Testis (tissue), 5 donors: ENCODE results near the gene LENG1. TPM values are rescaled to one million over a fixed set of nuclear protein-coding genes. Genes with fewer than 3 reads are reported as not detected.
"Not testable (repeated sequence)": the region's sequence is repeated elsewhere in the genome, so short reads cannot be mapped to it uniquely, and the experiment has no call there.

Experiments
- DNase-seq: peaks from one replicate; pipeline ENCODE4 v3.0.0-alpha.2; 2019
- H3K27ac ChIP-seq, 2 donors: fragments of 200-600 bp; sonication (generic); one replicate each; pipeline ENCODE4 v1.5.1; 2019
- H3K27me3 ChIP-seq: fragments of 200-600 bp; sonication (generic); one replicate; pipeline ENCODE4 v1.5.1; 2019
- H3K36me3 ChIP-seq: fragments of 200-600 bp; sonication (generic); one replicate; pipeline ENCODE4 v1.5.1; 2017; ENCODE audit warnings: low read depth; ENCODE audit errors: missing control alignments
- H3K4me1 ChIP-seq: fragments of 200-600 bp; sonication (generic); one replicate; pipeline ENCODE4 v1.5.1; 2019
- H3K4me3 ChIP-seq, 2 donors: fragments of 200-600 bp; sonication (generic); one replicate each; pipeline ENCODE4 v1.5.1; 2017 to 2019
- H3K9me3 ChIP-seq: fragments of 200-600 bp; sonication (generic); one replicate; pipeline ENCODE4 v1.5.1; 2017
- CTCF ChIP-seq, 3 experiments: fragments of 450-650 bp in 2 of 3; fragments of 200-600 bp in 1 of 3; sonication (generic) in 1 of 3; IDR thresholded peaks; one replicate each; pipeline ENCODE4 v1.5.1; 2016 to 2019; ENCODE audit warnings: antibody characterized with exemption in 3 of 3, mild to moderate bottlenecking in 2 of 3, moderate library complexity in 1 of 3
- POLR2A ChIP-seq: fragments of 450-650 bp; IDR thresholded peaks from one replicate; pipeline ENCODE4 v1.6.1; 2017; ENCODE audit warnings: antibody characterized with exemption, mild to moderate bottlenecking, moderate library complexity
- WGBS, 2 donors: methylation state at CpG; one replicate each; pipeline ENCODE4 v1.1.5; 2018; 5-methylcytosine and 5-hydroxymethylcytosine counted together
- intact Hi-C: fragments of 100-400 bp; cut with DNase I; formaldehyde crosslinking; loops from one replicate; pipeline ENCODE4 v1.15.1; 2023; ENCODE audit warnings: low total_unique reads
- long read RNA-seq, 2 donors: transcript quantifications; one replicate each; lab custom pipeline, GENCODE V29; 2026
- polyA plus RNA-seq: library from polyadenylated mRNA; stranded (reverse); fragments of 350-450 nt; fragmentation: Illumina TruSeq; extraction: RNeasy Lipid Tissue Mini Kit (QIAGEN cat#74804); gene quantifications from one replicate; pipeline ENCODE4 v1.2.3, GENCODE V29; 2014; ENCODE audit warnings: low read depth, low replicate concordance; ENCODE audit not compliant: insufficient read depth
- total RNA-seq, 2 donors: library from RNA; depleted of rRNA; stranded (reverse); fragments of >200 nt; gene quantifications; one replicate each; pipeline ENCODE4 v1.2.3, GENCODE V29; 2016

Gene LENG1
- total RNA-seq (10 to 100 TPM; 10.2 to 12.8 TPM), polyA plus RNA-seq (20.6 TPM)
- long read RNA-seq, donor 1, transcript LENG1-201 (4 exons, 1,542 nt): major isoform, 10 of 10 reads
- long read RNA-seq, donor 1, partial matches to known transcripts: 0 of 10 reads
- long read RNA-seq, donor 1, other reads (novel, unspliced or antisense): 0 of 10 reads
- long read RNA-seq, donor 2, partial matches to known transcripts: 6 of 10 reads
- long read RNA-seq, donor 2, other reads (novel, unspliced or antisense): 0 of 10 reads

DNA sequence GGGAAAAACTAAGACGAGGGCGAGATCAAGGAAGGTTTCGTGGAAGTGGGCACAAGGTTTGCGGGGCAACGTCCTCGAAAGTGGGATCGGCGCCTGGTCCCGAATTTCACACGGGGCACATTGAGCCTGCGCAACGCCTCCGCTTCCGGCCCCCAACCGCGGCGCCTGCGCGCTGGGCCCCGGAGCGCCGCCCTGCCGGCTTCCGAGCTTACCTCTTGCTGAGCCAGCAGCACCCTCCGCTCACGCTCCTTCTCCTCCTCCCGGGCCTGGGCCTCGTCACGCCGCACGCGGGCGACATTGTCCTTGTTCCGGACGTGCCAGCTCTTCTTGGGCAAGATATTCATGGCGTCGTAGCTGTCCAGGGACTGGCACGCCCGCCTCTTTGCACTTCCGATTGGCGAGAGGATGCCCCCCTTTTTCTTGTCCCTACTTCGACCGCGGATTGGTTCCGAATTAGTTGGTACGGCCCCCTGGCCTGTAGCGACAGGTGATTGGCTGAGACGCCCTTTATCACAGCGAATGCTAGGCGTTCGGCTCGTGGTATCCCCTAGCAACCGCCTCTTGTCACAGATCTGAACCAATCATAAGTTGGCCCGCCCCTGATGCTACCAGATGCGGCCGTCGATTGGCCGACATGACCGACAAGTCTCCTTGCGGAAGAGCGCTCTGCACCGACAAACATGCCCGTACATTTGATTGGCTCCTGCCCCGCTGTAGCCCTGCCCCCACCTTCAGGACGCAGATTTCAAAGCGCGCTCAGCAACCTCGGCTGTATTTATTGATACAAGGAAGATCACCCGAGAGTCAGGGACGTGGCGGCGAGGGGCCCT, at the start of gene LENG1:
Gene LENG1, minus strand, starts transcription at position 370 of the 830 bp plus-strand sequence. Its CDS starts 26 bp downstream, at position 344.
- DNase-seq: peak; percentile 100
- Histone ChIP-seq H3K36me3 (no peaks in the 10 kb centered on the region), H3K4me3 (peak within 1 kb of the TSS; percentile 76 to 78), H3K4me1 (peaks cover 20% of the 10 kb centered on the region), H3K27ac (peak within 1 kb of the TSS; percentile 93 to 97), H3K27me3 (no peaks in the 10 kb centered on the region), H3K9me3 (no peaks in the 10 kb centered on the region)
- TF ChIP-seq POLR2A (no peak), CTCF (IDR thresholded peaks at IDR 0.05) (peak in 1 of 3 experiments; percentile 27)
- intact Hi-C loops: no loop called here
- WGBS, 2 donors: 0% methylated on average over 11 to 72 of the region's 72 CpGs

DNA sequence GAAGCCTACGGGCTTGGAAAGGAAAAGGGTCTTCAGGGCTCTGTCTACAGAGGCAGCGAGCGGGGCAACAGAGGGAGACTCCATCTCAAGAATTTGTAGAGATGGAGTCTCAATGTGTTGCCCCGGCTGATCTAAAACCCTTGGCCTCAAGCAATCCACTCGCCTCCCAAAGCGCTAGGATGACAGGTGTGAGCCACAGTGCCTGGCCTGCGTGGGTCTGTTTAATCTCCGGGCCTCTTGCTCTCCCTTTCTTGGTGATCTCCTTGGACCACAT, 49.2 kb upstream of the LENG1 start:
- H3K36me3 ChIP-seq: no peaks in the 10 kb centered on the region
- no peak overlapping the region for H3K4me3 ChIP-seq
- peak overlapping the region; percentile 47 to 75 for H3K27ac ChIP-seq
- 79 to 84% methylated on average over 8 of the region's 8 CpGs for WGBS, 2 donors
- no peak for DNase-seq
- TF ChIP-seq CTCF (IDR thresholded peaks at IDR 0.05) (no peak), POLR2A (no peak)
- H3K27me3 ChIP-seq: no peaks in the 10 kb centered on the region
- peaks cover 59% of the 10 kb centered on the region for H3K4me1 ChIP-seq
- no peaks in the 10 kb centered on the region for H3K9me3 ChIP-seq
- intact Hi-C loops: no loop called here

DNA sequence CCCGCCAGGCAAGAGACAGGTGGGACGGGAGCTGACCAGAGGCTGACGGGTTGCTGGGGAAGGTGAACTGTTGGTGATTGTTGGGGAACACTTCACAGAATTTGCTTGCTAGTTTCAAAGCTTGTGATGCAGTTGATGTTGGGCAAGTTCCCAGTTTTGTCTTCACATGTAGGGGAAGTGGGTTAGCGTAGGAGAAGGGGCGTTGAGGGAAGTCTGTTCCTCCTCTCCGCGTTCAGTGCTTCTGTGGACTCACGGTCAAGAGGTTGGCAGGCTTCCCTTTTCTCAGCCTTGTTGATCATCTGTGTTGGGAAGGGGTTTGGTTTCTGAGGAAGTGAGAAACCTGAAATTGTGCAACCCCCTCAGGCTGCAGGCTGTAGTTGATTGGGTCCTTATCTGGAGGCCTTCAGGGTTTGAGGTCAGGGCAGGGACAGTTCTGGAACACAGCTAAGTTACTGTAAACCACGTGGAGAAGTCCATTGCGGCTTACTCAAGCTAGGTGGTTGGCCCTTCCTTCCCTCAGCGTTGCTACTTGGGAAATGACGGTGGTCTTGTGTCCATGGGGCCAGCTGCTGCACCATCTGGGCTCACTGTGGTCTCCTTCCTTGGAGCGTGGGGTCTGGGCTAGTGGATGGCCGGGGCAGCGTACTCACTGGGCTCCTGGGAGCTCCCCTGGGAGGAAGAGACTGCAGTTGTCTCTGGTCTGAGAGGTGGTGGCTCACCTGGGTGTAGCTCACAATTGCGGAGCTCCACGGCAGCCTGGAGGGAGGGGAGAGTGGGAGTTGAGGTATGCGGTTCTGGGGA, 48.7 kb upstream of the LENG1 start:
- Histone ChIP-seq H3K27ac (peak overlapping the region; percentile 47 to 75), H3K4me1 (peaks cover 64% of the 10 kb centered on the region), H3K36me3 (no peaks in the 10 kb centered on the region), H3K27me3 (no peaks in the 10 kb centered on the region), H3K9me3 (no peaks in the 10 kb centered on the region), H3K4me3 (no peak overlapping the region)
- peak; percentile 78 for DNase-seq
- no peak for TF ChIP-seq CTCF (IDR thresholded peaks at IDR 0.05)
- no peak for TF ChIP-seq POLR2A
- 63 to 76% methylated on average over 17 to 18 of the region's 18 CpGs for WGBS, 2 donors
- intact Hi-C loops: no loop called here

DNA sequence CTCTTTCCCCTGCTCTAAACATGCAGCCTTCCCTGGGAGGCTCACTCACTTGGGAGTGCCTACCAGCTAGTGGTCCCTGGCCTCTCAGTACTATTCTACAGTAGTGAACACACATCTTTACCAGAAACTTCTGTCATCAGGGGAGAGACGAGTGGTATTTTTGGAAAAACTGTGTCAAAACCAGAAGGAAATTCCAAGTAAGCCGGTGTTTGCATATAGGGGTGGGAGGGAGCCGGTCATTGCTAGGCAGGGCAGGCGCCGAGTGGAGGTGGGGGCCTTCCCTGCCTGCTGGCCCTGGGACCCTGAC, 48.1 kb upstream of the LENG1 start:
- intact Hi-C loops: no loop called here
- peaks cover 70% of the 10 kb centered on the region for H3K4me1 ChIP-seq
- 60 to 71% methylated on average over 5 of the region's 5 CpGs for WGBS, 2 donors

DNA sequence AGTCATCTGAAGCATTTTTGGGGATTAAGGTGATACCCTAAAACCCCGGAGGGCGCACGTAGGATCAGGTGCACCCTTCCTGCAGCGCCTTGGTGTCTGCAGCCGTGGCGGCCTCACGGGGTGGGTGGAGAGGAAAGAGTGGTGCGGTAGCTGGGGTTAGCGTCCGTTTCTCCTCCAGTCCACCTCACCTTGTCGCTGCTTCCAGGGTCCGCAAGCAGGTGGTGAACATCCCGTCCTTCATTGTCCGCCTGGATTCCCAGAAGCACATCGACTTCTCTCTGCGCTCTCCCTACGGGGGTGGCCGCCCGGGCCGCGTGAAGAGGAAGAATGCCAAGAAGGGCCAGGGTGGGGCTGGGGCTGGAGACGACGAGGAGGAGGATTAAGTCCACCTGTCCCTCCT, 47.7 kb upstream of the LENG1 start:
- intact Hi-C loops, H3K9me3 ChIP-seq, H3K36me3 ChIP-seq, DNase-seq, H3K27me3 ChIP-seq, H3K4me3 ChIP-seq: not testable (repeated sequence)
- WGBS, 2 donors: 69 to 78% methylated on average over 23 of the region's 23 CpGs
- Histone ChIP-seq H3K4me1 (peaks cover 74% of the 10 kb centered on the region), H3K27ac (peak overlapping the region; percentile 47 to 75)

More for the DNA sequence above, 48.1 kb upstream of the LENG1 start:
- Histone ChIP-seq H3K27me3 (no peaks in the 10 kb centered on the region), H3K9me3 (no peaks in the 10 kb centered on the region), H3K4me3 (no peak overlapping the region), H3K36me3 (no peaks in the 10 kb centered on the region), H3K27ac (peak overlapping the region; percentile 47 to 75)
- TF ChIP-seq POLR2A (no peak), CTCF (IDR thresholded peaks at IDR 0.05) (no peak)
- DNase-seq: no peak
